T-helper 2 cell treated with Interferon-gamma antibody and Interleukin-4, amounts not matched to agents 100 ng/mL and 5 ng/mL, for 36 hours (primary cell): ENCODE results near the gene EPO. TPM values are rescaled to one million over a fixed set of nuclear protein-coding genes. Genes with fewer than 3 reads are reported as not detected.

Source experiments
- intact Hi-C: fragments of 100-400 bp; cut with micrococcal nuclease; formaldehyde crosslinking; loops from one replicate; pipeline ENCODE4 v1.15.1; 2023
- total RNA-seq: library from RNA; stranded (reverse); gene quantifications from 2 replicates; pipeline ENCODE4 v1.2.3, GENCODE V29; 2022

Gene EPO
- not detected in 2 replicates for total RNA-seq

GRCh38 chr7:100720279-100720670 lies at the start of gene EPO:
TSS of gene EPO (plus strand) at chr7:100720468. CDS start at chr7:100720981, 513 bp downstream.
- intact Hi-C loops = no loop called here

- intact Hi-C loops = loop anchor here (2.0 kb wide), 1 partner anchor 193 kb away; the partner anchor contains the start of gene TSC22D4
Measured at GRCh38 chr7:100671353-100672327, 48.6 kb upstream of the EPO start.

- intact Hi-C loops = loop anchor here (1.0 to 2.0 kb wide), 8 partner anchors 32 to 244 kb away; partner anchors contain the start of genes AGFG2, FBXO24, LRCH4 and MEPCE
Measured at GRCh38 chr7:100673302-100673941, 46.8 kb upstream of the EPO start, which contains the start of gene GNB2. TSS of gene GNB2 (plus strand) at chr7:100673740. CDS start at chr7:100676266, 2,526 bp downstream.

DNA sequence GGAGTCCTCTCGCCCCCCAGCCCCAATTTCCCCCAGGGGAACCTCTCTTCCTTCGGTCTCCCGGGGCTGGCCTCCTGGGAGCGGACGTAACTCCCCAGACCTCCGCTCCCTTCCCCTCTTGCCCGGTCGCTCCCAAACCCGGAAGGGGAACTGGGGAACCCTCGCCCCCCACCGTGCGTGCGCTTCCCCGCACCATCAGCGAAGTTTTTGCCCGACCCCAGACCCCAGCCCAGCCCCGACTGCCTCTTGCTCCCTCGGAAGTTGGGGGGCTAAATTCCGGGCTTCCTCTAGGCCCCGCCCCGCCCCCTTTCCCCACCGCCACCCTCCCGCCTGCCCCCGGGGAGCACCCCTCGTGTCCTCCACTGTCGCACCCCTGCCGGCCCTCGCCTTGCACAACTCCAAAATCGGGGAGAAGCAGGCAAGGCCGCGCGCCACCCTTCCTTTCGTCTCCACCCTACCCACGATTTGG lies 46.3 kb upstream of the EPO start:
- intact Hi-C loops = loop anchor here (1.0 to 2.0 kb wide), 8 partner anchors 31 to 245 kb away; partner anchors contain the start of genes AGFG2, FBXO24, LRCH4 and MEPCE

GRCh38 chr7:100674411-100675104 lies 45.7 kb upstream of the EPO start:
- intact Hi-C loops = loop anchor here (1.0 kb wide), 1 partner anchor 17 kb away; no protein-coding TSS in a partner anchor

- intact Hi-C loops = loop anchor here (1.0 kb wide), 1 partner anchor 16 kb away; no protein-coding TSS in a partner anchor
Measured at GRCh38 chr7:100675105-100675451, 45.2 kb upstream of the EPO start.

DNA sequence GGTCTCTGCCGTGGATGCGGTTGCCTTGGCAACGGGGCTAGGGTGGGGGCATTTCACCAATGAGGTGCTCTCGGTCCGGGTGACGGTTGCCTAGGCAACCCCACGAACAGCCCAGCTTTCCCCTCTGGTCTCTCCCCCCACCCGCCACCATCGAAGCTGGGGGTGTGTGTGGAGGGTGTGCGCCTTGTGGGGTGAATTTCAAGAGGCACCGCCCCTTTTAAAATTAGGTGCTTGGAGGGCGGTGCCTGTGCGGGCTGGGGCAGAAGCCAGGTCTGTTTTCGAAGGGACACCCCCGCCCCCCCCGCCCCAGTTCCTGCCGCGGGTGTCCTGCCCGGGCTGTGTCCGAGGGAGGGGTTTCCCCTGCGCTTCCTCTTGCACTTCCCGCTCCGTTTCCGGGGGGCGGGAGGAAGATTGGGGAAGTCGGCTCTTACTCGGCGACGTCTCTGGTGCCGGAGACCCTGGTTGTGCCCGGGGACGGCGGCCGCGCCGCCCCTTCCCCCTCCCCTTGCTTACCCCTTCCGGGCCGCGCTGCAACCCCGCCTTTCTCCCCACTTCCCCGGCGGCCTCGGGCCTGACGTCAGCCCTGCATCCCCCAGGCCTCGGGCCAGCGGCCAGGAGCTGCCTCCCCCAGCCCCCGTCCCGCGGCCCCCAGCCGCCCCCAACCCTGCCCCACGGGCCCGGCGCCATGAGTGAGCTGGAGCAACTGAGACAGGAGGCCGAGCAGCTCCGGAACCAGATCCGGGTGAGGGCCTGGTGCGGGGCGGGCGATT lies 44.5 kb upstream of the EPO start:
- intact Hi-C loops = loop anchor here (1.0 kb wide), 1 partner anchor 16 kb away; no protein-coding TSS in a partner anchor

- intact Hi-C loops = no loop called here
Measured at GRCh38 chr7:100676501-100677306, 43.6 kb upstream of the EPO start.

DNA sequence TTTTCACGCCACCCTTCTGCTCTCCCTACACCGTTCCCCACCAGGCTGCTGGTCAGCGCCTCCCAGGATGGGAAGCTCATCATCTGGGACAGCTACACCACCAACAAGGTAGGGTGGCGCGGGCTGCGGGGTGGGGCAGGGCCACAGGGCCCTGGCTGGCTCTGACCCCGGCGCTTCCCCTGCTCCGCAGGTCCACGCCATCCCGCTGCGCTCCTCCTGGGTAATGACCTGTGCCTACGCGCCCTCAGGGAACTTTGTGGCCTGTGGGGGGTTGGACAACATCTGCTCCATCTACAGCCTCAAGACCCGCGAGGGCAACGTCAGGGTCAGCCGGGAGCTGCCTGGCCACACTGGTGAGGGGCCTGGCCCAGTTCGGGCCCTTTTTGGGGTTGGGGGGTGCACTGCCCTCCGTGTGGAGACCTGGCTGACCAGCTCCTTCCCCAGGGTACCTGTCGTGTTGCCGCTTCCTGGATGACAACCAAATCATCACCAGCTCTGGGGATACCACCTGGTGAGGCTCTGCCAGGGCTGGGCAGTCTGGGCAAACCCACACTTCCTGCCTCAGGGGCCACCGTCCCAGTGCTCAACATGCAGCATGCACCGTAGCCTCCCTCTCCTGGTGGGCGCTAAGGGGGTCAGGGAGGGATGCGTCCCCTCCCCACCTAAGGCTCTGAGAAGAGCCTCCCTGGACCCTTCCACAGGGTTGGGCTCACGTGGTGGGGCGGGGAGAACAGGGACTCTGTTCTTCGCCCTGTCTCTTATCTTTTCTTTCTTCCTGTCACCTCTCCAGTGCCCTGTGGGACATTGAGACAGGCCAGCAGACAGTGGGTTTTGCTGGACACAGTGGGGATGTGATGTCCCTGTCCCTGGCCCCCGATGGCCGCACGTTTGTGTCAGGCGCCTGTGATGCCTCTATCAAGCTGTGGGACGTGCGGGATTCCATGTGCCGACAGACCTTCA lies 42.7 kb upstream of the EPO start:
- intact Hi-C loops = no loop called here

DNA sequence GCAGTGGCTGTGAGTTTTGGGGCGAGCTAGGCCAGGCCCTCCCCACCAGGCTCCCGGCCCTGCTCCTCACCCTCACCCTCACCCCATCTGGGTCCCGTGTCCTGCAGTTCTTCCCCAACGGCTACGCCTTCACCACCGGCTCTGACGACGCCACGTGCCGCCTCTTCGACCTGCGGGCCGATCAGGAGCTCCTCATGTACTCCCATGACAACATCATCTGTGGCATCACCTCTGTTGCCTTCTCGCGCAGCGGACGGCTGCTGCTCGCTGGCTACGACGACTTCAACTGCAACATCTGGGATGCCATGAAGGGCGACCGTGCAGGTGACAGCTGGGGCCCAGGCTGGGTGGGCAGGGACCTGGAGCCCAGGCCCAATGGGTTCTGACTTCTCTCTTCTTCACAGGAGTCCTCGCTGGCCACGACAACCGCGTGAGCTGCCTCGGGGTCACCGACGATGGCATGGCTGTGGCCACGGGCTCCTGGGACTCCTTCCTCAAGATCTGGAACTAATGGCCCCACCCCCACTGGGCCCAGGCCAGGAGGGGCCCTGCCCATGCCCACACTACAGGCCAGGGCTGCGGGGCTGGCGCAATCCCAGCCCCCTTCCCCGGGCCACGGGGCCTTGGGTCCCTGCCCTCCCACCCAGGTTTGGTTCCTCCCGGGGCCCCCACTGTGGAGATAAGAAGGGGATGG lies 41.8 kb upstream of the EPO start:
- intact Hi-C loops = no loop called here

DNA sequence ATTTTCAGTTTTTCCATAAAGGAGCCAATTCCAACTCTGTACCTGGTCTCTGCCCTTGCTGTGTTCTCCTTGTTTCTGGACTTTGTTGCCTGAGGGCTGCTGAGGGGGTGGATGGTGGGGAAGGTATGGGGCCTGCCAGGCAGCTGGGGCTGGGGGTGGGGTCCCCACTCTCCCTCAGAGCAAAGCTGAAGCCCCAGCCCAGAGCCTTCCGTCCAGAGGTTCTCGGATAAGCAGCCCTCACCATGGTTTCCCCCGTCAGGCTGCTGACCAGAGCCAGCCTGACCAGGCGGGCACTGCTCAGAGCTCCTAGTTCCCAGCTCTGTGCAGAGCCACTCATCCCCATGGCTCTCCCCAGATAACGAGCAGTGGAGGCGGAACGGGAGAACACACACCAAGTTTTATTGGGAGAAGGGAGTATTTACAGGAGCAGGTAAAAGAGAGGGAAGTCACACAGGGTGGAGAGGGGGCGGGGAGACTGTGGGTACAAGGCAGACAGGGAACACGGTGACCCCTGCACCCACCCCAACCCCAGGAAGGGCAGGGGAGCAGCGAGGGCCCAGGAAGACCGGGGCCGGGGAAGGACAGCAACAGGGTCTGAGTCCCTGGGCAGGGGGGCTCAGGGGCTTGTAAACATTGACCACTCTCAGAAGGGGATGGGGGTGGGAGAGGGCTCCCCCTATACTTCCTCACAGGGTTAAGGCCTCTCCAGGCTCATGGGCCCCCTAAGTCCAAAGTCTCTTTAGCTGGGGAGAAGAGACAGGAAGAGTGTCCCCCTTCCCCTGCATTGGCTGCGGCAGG lies 40.9 kb upstream of the EPO start:
- intact Hi-C loops = no loop called here

DNA sequence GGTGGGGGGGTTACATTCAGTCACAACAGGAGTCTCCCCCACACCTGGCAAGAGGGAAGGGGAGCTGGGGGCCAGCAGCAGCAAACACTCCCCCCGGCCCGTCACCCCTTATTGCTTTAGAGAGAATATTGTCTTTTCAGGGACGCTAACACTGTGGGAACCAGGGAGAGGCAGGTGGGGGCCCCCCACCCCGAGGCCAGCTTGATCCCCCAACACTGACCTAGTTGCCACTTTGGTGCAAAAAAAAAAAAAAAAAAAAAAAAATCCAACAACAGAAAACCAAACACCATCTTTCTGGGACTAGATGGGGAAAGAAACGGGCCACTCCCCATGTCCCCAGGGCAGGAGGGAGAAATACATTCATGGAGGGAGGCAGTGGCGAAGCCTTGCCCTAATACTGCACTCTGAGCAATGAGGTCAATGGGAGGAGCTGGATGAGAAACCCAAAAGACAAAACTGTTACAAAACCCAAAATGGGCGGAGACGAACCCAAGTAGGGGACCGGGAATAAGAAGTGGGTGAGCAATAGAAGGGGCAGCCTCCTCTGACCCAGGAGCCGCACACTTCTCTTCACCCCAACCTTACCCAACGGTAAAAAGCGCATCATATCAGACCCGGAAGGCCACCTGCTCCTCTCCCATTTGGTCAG lies 40.2 kb upstream of the EPO start:
- intact Hi-C loops = no loop called here

GRCh38 chr7:100680576-100681271 lies 39.5 kb upstream of the EPO start:
- intact Hi-C loops = no loop called here

GRCh38 chr7:100681491-100682227 lies 38.6 kb upstream of the EPO start:
- intact Hi-C loops = no loop called here

DNA sequence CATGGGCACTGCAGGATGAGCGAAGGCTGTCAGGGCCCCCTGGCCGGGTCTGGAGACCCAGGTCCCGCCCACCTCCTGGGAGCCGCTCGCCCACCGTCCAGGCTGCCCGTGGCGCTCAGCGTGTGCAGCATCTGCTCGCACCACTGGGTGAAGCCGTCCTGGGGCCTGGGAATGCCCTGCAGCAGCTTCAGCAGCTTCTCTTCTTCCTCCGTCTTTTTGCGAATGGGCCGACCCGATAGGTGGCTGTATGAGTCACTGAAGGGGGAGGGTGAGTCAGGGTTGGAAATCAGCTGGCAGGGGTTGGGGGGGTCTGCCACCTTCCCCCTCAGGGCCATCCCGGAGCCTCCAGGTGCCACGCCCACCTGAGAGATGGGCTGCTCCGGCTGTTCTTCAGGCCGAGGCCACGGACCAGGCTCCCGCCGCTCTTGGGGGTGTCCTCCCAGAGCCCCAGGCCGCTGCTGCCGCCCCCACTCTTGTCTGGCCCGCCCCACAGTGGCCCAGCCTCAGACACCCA lies 38.0 kb upstream of the EPO start:
- intact Hi-C loops = no loop called here
